HEK293 (cell line): ENCODE results near the gene FRRS1L.
A peak's percentile ranks its signal among the peaks of the same experiment; 100 is the strongest.

Source experiments
- CTCF ChIA-PET: fragments of 350-600 bp; formaldehyde crosslinking; extraction: SDS; loops from one replicate; lab custom pipeline; 2021; ENCODE audit warnings: antibody characterized with exemption; lab: Yijun Ruan, JAX
- POLR2A ChIA-PET: fragments of 300-600 bp; formaldehyde crosslinking; extraction: SDS; loops from one replicate; lab custom pipeline; 2020; ENCODE audit warnings: antibody characterized with exemption, inconsistent platforms; lab: Yijun Ruan, JAX
- H3K27ac ChIP-seq: fragments of 200-500 bp; sonication (Bioruptor generic); 2 replicates; pipeline ENCODE4 v1.5.1; 2014; ENCODE audit warnings: low read depth, low read length, control low read depth, inconsistent platforms; ENCODE audit errors: extremely low read depth
- H3K36me3 ChIP-seq, 2 experiments: fragments of 200-500 bp in 1 of 2; sonication (Bioruptor generic) in 1 of 2; 1 replicate in 1 of 2; 2 replicates in 1 of 2; pipeline ENCODE4 v1.5.1; 2014 to 2017; ENCODE audit warnings: inconsistent platforms in 2 of 2, low read length in 2 of 2; ENCODE audit not compliant: control insufficient read depth in 2 of 2, insufficient read depth in 1 of 2
- H3K4me1 ChIP-seq: fragments of 200-500 bp; sonication (Bioruptor generic); 2 replicates; pipeline ENCODE4 v1.5.1; 2014; ENCODE audit warnings: mild to moderate bottlenecking, low read length, inconsistent platforms; ENCODE audit not compliant: control insufficient read depth, insufficient read depth
- H3K4me3 ChIP-seq: 2 replicates; pipeline ENCODE4 v1.5.1; 2011; ENCODE audit warnings: low read depth, mild to moderate bottlenecking, control low read depth, low read length, moderate library complexity
- H3K9me3 ChIP-seq: fragments of 200-500 bp; sonication (Bioruptor generic); 2 replicates; pipeline ENCODE4 v1.5.1; 2014; ENCODE audit warnings: low read depth, low read length, inconsistent platforms; ENCODE audit not compliant: control insufficient read depth, insufficient read depth
- BCL11A ChIP-seq: fragments of 450-650 bp; formaldehyde crosslinking; IDR thresholded peaks from 2 replicates; pipeline ENCODE4 v1.5.1; 2016; ENCODE audit warnings: low read depth, missing biosample characterization, missing genetic modification characterization
- IKZF3 ChIP-seq: fragments of 450-650 bp; IDR thresholded peaks from 2 replicates; pipeline ENCODE4 v1.5.0; 2018; ENCODE audit warnings: missing biosample characterization, mild to moderate bottlenecking, missing genetic modification characterization, moderate library complexity
- KLF8 ChIP-seq: fragments of 450-650 bp; formaldehyde crosslinking; IDR thresholded peaks from 2 replicates; pipeline ENCODE4 v1.5.1; 2016; ENCODE audit warnings: missing biosample characterization, missing genetic modification characterization
- SALL2 ChIP-seq: fragments of 450-650 bp; formaldehyde crosslinking; IDR thresholded peaks from 2 replicates; pipeline ENCODE4 v1.5.0; 2017; ENCODE audit warnings: missing biosample characterization, mild to moderate bottlenecking, missing genetic modification characterization, borderline replicate concordance
- TRIM28 ChIP-seq: IDR thresholded peaks from 2 replicates; pipeline ENCODE4 v1.6.1; 2011; ENCODE audit warnings: low read length, control low read depth, borderline replicate concordance
- ZFHX2 ChIP-seq: fragments of 450-650 bp; formaldehyde crosslinking; conservative IDR thresholded peaks from 2 replicates; pipeline ENCODE4 v1.5.1; 2016; ENCODE audit warnings: missing biosample characterization, missing genetic modification characterization
- ZNF140 ChIP-seq: fragments of 450-650 bp; formaldehyde crosslinking; IDR thresholded peaks from 2 replicates; pipeline ENCODE4 v1.5.1; 2016; ENCODE audit warnings: missing biosample characterization, missing genetic modification characterization
- ZNF157 ChIP-seq: fragments of 450-650 bp; formaldehyde crosslinking; IDR thresholded peaks from 2 replicates; pipeline ENCODE4 v1.5.1; 2016; ENCODE audit warnings: missing biosample characterization, missing genetic modification characterization
- ZNF169 ChIP-seq: fragments of 450-650 bp; formaldehyde crosslinking; IDR thresholded peaks from 2 replicates; pipeline ENCODE4 v1.5.1; 2016; ENCODE audit warnings: missing biosample characterization, missing genetic modification characterization
- ZNF221 ChIP-seq: fragments of 450-650 bp; formaldehyde crosslinking; IDR thresholded peaks from 2 replicates; pipeline ENCODE4 v1.5.1; 2017; ENCODE audit warnings: missing biosample characterization, missing genetic modification characterization, borderline replicate concordance
- ZNF223 ChIP-seq: fragments of 450-650 bp; formaldehyde crosslinking; IDR thresholded peaks from 2 replicates; pipeline ENCODE4 v1.5.1; 2016; ENCODE audit warnings: missing biosample characterization, missing genetic modification characterization
- ZNF23 ChIP-seq: fragments of 450-650 bp; formaldehyde crosslinking; IDR thresholded peaks from 2 replicates; pipeline ENCODE4 v1.5.1; 2016; ENCODE audit warnings: missing biosample characterization, missing genetic modification characterization, borderline replicate concordance
- ZNF391 ChIP-seq: fragments of 450-650 bp; formaldehyde crosslinking; IDR thresholded peaks from 2 replicates; pipeline ENCODE4 v1.5.1; 2016; ENCODE audit warnings: low read depth, missing biosample characterization, missing genetic modification characterization, borderline replicate concordance
- ZNF416 ChIP-seq: fragments of 450-650 bp; formaldehyde crosslinking; IDR thresholded peaks from 2 replicates; pipeline ENCODE4 v1.5.1; 2016; ENCODE audit warnings: missing biosample characterization, missing genetic modification characterization
- ZNF513 ChIP-seq: fragments of 450-650 bp; IDR thresholded peaks from 2 replicates; pipeline ENCODE4 v1.5.1; 2018; ENCODE audit warnings: missing biosample characterization, missing genetic modification characterization
- ZNF585B ChIP-seq: fragments of 450-650 bp; formaldehyde crosslinking; IDR thresholded peaks from 2 replicates; pipeline ENCODE4 v1.5.1; 2016; ENCODE audit warnings: missing biosample characterization, missing genetic modification characterization
- ZNF791 ChIP-seq: fragments of 450-650 bp; formaldehyde crosslinking; IDR thresholded peaks from 2 replicates; pipeline ENCODE4 v1.5.1; 2016; ENCODE audit warnings: missing biosample characterization, missing genetic modification characterization
- ZNF830 ChIP-seq: fragments of 450-650 bp; IDR thresholded peaks from 2 replicates; pipeline ENCODE4 v1.5.0; 2018; ENCODE audit warnings: missing biosample characterization, missing genetic modification characterization, low read depth, mild to moderate bottlenecking, moderate library complexity
- ZSCAN23 ChIP-seq: fragments of 450-650 bp; formaldehyde crosslinking; IDR thresholded peaks from 2 replicates; pipeline ENCODE4 v1.5.1; 2016; ENCODE audit warnings: missing biosample characterization, missing genetic modification characterization
- TF ChIP-seq, protein P1 (sequence below): fragments of 450-650 bp; formaldehyde crosslinking; IDR thresholded peaks from 2 replicates; pipeline ENCODE4 v1.5.1; 2016; ENCODE audit warnings: missing biosample characterization, missing genetic modification characterization, low read depth
- TF ChIP-seq, protein P2 (sequence below): fragments of 450-650 bp; formaldehyde crosslinking; IDR thresholded peaks from 2 replicates; pipeline ENCODE4 v1.5.1; 2016; ENCODE audit warnings: missing biosample characterization, missing genetic modification characterization
- TF ChIP-seq, protein P3 (sequence below): fragments of 450-650 bp; formaldehyde crosslinking; IDR thresholded peaks from 2 replicates; pipeline ENCODE4 v1.5.1; 2016; ENCODE audit warnings: missing biosample characterization, missing genetic modification characterization

Gene FRRS1L

DNA sequence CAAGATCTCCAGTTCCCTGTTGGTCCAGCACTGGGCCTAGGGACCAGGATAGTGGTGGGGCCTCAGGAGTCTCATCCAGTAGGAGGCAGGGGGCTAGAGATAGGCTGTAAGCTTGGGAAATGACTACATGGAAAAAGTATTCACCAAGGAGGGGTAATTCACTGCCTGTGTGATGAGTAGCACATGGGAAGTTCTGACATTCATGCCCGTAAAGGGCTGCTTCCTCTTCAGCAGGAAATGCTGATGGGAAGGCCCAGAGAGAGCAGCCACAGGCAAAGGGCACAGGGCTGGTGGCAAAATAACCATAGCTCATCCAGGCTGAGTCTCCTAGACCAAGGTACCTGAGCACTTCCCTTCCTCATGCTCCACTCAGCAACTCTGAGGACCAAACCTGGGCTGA, 23.1 kb upstream of the FRRS1L start:
- CTCF ChIA-PET: interaction anchor here (0.6 kb wide), 1 partner anchor 68 kb away, joined by 3 read pairs; no protein-coding TSS in a partner anchor
- H3K27ac ChIP-seq: no peak overlapping the region
- H3K4me1 ChIP-seq: no peaks in the 10 kb centered on the region
- no peak overlapping the region for H3K4me3 ChIP-seq
- TF ChIP-seq, protein P1, sequence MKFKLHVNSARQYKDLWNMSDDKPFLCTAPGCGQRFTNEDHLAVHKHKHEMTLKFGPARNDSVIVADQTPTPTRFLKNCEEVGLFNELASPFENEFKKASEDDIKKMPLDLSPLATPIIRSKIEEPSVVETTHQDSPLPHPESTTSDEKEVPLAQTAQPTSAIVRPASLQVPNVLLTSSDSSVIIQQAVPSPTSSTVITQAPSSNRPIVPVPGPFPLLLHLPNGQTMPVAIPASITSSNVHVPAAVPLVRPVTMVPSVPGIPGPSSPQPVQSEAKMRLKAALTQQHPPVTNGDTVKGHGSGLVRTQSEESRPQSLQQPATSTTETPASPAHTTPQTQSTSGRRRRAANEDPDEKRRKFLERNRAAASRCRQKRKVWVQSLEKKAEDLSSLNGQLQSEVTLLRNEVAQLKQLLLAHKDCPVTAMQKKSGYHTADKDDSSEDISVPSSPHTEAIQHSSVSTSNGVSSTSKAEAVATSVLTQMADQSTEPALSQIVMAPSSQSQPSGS (tag by site-specific recombination): no peak
- no peak for TF ChIP-seq ZNF23
- no peak for TF ChIP-seq ZNF169 (tag by site-specific recombination)
- TF ChIP-seq ZFHX2: no peak
- TF ChIP-seq ZNF830: no peak
- no peak for TF ChIP-seq ZNF391 (tag by site-specific recombination)
- POLR2A ChIA-PET: no interaction called here
- no peaks in the 10 kb centered on the region for H3K36me3 ChIP-seq
- H3K9me3 ChIP-seq: no peaks in the 10 kb centered on the region

DNA sequence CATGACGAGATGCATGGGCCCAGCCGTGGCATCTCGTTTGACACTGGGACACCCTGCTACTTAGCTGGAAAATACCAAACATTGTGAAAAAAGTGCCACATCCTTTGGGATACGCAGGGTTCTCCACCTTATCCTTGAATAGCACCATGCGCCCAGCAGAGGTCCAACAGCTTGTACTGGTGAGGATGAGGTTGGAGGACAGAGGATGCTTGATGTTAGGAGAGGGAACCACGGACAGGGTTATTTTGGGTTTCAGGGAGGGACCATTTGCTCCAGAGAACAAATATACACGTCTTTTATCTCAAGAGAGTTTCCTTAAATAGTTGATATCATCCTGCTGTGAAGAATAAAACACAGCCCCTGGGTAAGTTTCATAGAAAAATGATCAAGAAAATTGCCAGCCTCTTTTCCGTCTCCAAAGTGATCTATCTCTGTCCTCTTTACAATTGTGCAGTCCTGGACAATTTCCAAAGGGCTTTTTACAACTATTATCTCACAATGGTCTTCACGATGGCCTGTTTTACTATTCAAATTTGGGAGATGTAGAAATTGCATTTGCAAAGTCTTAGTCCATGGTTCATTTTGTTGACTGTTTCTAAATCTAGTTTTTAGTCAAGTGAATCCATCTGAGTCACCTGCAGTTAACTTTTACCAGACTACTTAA, 19.9 kb upstream of the FRRS1L start:
- H3K4me1 ChIP-seq: no peaks in the 10 kb centered on the region
- no peak overlapping the region for H3K27ac ChIP-seq
- H3K9me3 ChIP-seq: no peaks in the 10 kb centered on the region
- H3K4me3 ChIP-seq: no peak overlapping the region
- ChIA-PET POLR2A (interaction anchor here (0.8 kb wide), 1 partner anchor 29 kb away, joined by 4 read pairs; no protein-coding TSS in a partner anchor), CTCF (interaction anchor here (0.9 kb wide), 1 partner anchor 283 kb away, joined by 4 read pairs; no protein-coding TSS in a partner anchor)
- TF ChIP-seq ZNF585B (tag by site-specific recombination): no peak
- no peak for TF ChIP-seq ZNF221 (tag by site-specific recombination)
- no peak for TF ChIP-seq ZNF223
- TF ChIP-seq, protein P2, sequence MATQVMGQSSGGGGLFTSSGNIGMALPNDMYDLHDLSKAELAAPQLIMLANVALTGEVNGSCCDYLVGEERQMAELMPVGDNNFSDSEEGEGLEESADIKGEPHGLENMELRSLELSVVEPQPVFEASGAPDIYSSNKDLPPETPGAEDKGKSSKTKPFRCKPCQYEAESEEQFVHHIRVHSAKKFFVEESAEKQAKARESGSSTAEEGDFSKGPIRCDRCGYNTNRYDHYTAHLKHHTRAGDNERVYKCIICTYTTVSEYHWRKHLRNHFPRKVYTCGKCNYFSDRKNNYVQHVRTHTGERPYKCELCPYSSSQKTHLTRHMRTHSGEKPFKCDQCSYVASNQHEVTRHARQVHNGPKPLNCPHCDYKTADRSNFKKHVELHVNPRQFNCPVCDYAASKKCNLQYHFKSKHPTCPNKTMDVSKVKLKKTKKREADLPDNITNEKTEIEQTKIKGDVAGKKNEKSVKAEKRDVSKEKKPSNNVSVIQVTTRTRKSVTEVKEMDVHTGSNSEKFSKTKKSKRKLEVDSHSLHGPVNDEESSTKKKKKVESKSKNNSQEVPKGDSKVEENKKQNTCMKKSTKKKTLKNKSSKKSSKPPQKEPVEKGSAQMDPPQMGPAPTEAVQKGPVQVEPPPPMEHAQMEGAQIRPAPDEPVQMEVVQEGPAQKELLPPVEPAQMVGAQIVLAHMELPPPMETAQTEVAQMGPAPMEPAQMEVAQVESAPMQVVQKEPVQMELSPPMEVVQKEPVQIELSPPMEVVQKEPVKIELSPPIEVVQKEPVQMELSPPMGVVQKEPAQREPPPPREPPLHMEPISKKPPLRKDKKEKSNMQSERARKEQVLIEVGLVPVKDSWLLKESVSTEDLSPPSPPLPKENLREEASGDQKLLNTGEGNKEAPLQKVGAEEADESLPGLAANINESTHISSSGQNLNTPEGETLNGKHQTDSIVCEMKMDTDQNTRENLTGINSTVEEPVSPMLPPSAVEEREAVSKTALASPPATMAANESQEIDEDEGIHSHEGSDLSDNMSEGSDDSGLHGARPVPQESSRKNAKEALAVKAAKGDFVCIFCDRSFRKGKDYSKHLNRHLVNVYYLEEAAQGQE: no peak
- TF ChIP-seq TRIM28: no peak
- TF ChIP-seq ZNF140 (tag by site-specific recombination): no peak
- no peak for TF ChIP-seq ZNF157
- no peak for TF ChIP-seq KLF8 (tag by site-specific recombination)
- no peak for TF ChIP-seq ZNF791 (tag by site-specific recombination)
- no peak for TF ChIP-seq ZSCAN23 (tag by site-specific recombination)
- no peaks in the 10 kb centered on the region for H3K36me3 ChIP-seq

DNA sequence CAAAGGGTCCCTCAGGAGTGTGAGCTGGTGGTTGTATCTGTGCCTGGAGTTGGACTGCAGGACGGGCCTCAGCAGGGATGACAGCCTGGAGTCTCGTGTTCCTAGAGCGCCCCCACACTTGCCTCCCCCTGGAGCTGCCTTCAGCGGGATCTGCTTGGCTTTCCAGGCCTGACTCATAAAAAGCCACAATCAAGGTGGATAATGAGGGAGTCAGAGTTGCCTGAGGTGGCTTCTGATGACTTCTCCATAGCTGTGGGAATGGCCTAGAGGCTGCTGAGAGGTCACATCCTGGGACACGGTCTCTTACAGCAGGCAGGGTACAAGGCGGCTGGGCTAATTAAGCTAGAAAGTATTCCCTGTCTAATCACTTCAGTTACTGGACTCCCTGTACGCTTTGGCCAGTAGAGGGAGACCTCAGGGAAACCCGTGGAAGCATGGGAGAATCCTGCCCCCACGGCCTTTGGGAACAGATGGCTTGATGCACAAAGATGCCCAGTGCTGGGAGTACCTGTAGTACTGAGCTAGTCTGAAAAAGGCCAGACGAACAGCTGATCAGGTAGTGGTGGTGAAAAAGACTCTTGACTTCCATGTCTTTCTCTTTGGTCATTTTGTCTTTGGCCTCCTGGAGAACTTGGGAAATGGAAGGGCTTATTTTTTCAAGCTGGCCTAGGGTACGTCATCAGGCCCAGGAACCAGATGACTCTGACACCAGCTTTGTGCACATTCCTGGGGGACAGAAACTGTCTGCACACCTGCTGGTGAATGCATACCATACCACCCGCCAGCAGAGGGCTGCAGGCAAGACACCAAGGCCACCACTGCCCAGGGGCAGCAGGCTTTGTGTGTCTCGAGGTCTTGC, 16.1 kb upstream of the FRRS1L start:
- H3K4me3 ChIP-seq: no peak overlapping the region
- H3K9me3 ChIP-seq: no peaks in the 10 kb centered on the region
- H3K36me3 ChIP-seq: no peaks in the 10 kb centered on the region
- H3K27ac ChIP-seq: no peak overlapping the region
- ChIA-PET CTCF (interaction anchor here (0.5 to 2.3 kb wide), 33 partner anchors 8 to 917 kb away, joined by 3 to 25 read pairs (median 3); partner anchors contain the start of gene TMEM245), POLR2A (no interaction called here)
- H3K4me1 ChIP-seq: no peaks in the 10 kb centered on the region
- TF ChIP-seq SALL2 (no peak), BCL11A (tag by site-specific recombination) (no peak), ZNF513 (tag by site-specific recombination) (no peak), IKZF3 (tag by site-specific recombination) (0 out of 2 replicates have a peak, but pooled peaks have one; percentile 12), ZNF416 (tag by site-specific recombination) (no peak)
- TF ChIP-seq, protein P3, sequence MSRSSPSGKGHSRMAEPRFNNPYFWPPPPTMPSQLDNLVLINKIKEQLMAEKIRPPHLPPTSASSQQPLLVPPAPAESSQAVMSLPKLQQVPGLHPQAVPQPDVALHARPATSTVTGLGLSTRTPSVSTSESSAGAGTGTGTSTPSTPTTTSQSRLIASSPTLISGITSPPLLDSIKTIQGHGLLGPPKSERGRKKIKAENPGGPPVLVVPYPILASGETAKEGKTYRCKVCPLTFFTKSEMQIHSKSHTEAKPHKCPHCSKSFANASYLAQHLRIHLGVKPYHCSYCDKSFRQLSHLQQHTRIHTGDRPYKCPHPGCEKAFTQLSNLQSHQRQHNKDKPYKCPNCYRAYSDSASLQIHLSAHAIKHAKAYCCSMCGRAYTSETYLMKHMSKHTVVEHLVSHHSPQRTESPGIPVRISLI (tag by site-specific recombination): no peak
